HepG2 (cell line): ENCODE data around the gene IFNAR1.

Experiments
- KDM1A ChIP-seq: IDR thresholded peaks from 2 replicates; pipeline ENCODE4 v1.6.1; 2016; ENCODE audit warnings: missing compliant biosample characterization
- MAZ ChIP-seq, 2 experiments: sonication (generic) in 1 of 2; formaldehyde crosslinking in 1 of 2; IDR thresholded peaks; 2 replicates each; pipeline versions ENCODE4 v1.5.0 to v1.6.1; 2012 to 2020; ENCODE audit warnings: low read depth in 2 of 2, mild to moderate bottlenecking in 2 of 2, borderline replicate concordance in 1 of 2, improper control_type of control experiment in 1 of 2, low read length in 1 of 2, missing genetic modification reagents in 1 of 2, moderate library complexity in 1 of 2
- XRCC5 ChIP-seq: fragments of 200-400 bp; formaldehyde crosslinking; optimal IDR thresholded peaks from 2 replicates; pipeline ENCODE3; 2017; ENCODE audit warnings: mild to moderate bottlenecking, low read length
- ZBTB40 ChIP-seq, 2 experiments: fragments of 450-650 bp in 1 of 2; sonication (generic) in 1 of 2; formaldehyde crosslinking in 1 of 2; IDR thresholded peaks; 2 replicates each; pipeline versions ENCODE4 v1.6.1 to v1.8.0; 2016 to 2022; ENCODE audit warnings: antibody characterized with exemption in 1 of 2, mild to moderate bottlenecking in 1 of 2, missing genetic modification reagents in 1 of 2
- ZNF430 ChIP-seq: sonication (generic); formaldehyde crosslinking; IDR thresholded peaks from 2 replicates; pipeline ENCODE4 v1.9.0; 2021; ENCODE audit warnings: mild to moderate bottlenecking, missing genetic modification reagents
- ZNF589 ChIP-seq: sonication (generic); formaldehyde crosslinking; conservative IDR thresholded peaks from 2 replicates; pipeline ENCODE4 v1.8.0; 2022; ENCODE audit warnings: mild to moderate bottlenecking, moderate library complexity, missing genetic modification reagents
- ZZZ3 ChIP-seq: sonication (generic); formaldehyde crosslinking; IDR thresholded peaks from 2 replicates; pipeline ENCODE4 v1.4.0; 2020; ENCODE audit warnings: missing genetic modification reagents, mild to moderate bottlenecking, borderline replicate concordance

GRCh38 chr21:33393348-33393747 lies 68.6 kb downstream of the IFNAR1 start:
- TF ChIP-seq ZNF430 (no peak), MAZ (IDR thresholded peaks at IDR 0.05; ENCODE audit: borderline replicate concordance, low read depth, low read length) (no peak), MAZ (CRISPR knock-in tag; IDR thresholded peaks at IDR 0.05; ENCODE audit: low read depth) (no peak), KDM1A (no peak), ZNF589 (CRISPR knock-in tag) (no peak), XRCC5 (no peak), ZZZ3 (no peak), ZBTB40 (IDR thresholded peaks at IDR 0.05) (no peak), ZBTB40 (CRISPR knock-in tag; IDR thresholded peaks at IDR 0.05) (no peak)
